ENCODE measurements around the gene FOXQ1.

- TF ChIP-seq, protein P1, sequence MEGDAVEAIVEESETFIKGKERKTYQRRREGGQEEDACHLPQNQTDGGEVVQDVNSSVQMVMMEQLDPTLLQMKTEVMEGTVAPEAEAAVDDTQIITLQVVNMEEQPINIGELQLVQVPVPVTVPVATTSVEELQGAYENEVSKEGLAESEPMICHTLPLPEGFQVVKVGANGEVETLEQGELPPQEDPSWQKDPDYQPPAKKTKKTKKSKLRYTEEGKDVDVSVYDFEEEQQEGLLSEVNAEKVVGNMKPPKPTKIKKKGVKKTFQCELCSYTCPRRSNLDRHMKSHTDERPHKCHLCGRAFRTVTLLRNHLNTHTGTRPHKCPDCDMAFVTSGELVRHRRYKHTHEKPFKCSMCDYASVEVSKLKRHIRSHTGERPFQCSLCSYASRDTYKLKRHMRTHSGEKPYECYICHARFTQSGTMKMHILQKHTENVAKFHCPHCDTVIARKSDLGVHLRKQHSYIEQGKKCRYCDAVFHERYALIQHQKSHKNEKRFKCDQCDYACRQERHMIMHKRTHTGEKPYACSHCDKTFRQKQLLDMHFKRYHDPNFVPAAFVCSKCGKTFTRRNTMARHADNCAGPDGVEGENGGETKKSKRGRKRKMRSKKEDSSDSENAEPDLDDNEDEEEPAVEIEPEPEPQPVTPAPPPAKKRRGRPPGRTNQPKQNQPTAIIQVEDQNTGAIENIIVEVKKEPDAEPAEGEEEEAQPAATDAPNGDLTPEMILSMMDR (IDR thresholded peaks at IDR 0.05), result no peak
- no peak for TF ChIP-seq POLR2AphosphoS5 (IDR thresholded peaks at IDR 0.05)
- no peak for TF ChIP-seq EP300 (IDR thresholded peaks at IDR 0.05; ENCODE audit: low read depth)
- no peak for TF ChIP-seq POLR2A (IDR thresholded peaks at IDR 0.05)
Measured at GRCh38 chr6:1296542-1296941, 15.4 kb upstream of the FOXQ1 start.

Data from transverse colon (tissue), 4 donors.